Mesothelial cell of epicardium (in vitro differentiated cells): Measurements from ENCODE around the gene JARID2. TPM values are rescaled to one million over a fixed set of nuclear protein-coding genes. Genes with fewer than 3 reads are reported as not detected.

Source experiments
- DNase-seq, 2 experiments: peaks; one replicate each; pipeline ENCODE4 v3.0.0; 2021; ENCODE audit warnings: low spot score in 2 of 2; ENCODE audit not compliant: unreplicated experiment in 2 of 2
- H3K27ac Mint-ChIP-seq: 2 replicates; pipeline ENCODE4 v1.8.0; 2021; ENCODE audit warnings: mixed read lengths
- H3K27me3 Mint-ChIP-seq: 2 replicates; pipeline ENCODE4 v1.8.0; 2021; ENCODE audit warnings: low read depth, mixed read lengths
- H3K36me3 Mint-ChIP-seq: 2 replicates; pipeline ENCODE4 v1.8.0; 2021; ENCODE audit warnings: mixed read lengths
- H3K4me1 Mint-ChIP-seq: 2 replicates; pipeline ENCODE4 v1.8.0; 2021; ENCODE audit warnings: mixed read lengths
- H3K4me3 Mint-ChIP-seq: 2 replicates; pipeline ENCODE4 v1.8.0; 2021; ENCODE audit warnings: mild to moderate bottlenecking, moderate library complexity, mixed read lengths
- H3K9me3 Mint-ChIP-seq: 2 replicates; pipeline ENCODE4 v1.8.0; 2021; ENCODE audit warnings: mixed read lengths
- total RNA-seq: library from RNA; stranded (reverse); gene quantifications from 3 replicates; pipeline ENCODE4 v1.2.1, GENCODE V29; 2021
- TF ChIP-seq, protein P1 (sequence below): fragments of 200-600 bp; sonication (generic); IDR thresholded peaks from one replicate; pipeline ENCODE4 v1.5.0; 2021; ENCODE audit warnings: antibody characterized with exemption; ENCODE audit not compliant: unreplicated experiment

Gene JARID2
- total RNA-seq, 1 donor from 2014 or later: 35.3 TPM

GRCh38 chr6:15519681-15520080 is 273.8 kb downstream of the JARID2 start:
- Mint-ChIP-seq H3K4me1 (no peaks in the 10 kb centered on the region), H3K36me3 (peaks cover 70% of the 10 kb centered on the region), H3K27ac (no peak overlapping the region), H3K4me3 (no peak overlapping the region), H3K9me3 (peaks cover 7% of the 10 kb centered on the region), H3K27me3 (no peaks in the 10 kb centered on the region)
- TF ChIP-seq, protein P1, sequence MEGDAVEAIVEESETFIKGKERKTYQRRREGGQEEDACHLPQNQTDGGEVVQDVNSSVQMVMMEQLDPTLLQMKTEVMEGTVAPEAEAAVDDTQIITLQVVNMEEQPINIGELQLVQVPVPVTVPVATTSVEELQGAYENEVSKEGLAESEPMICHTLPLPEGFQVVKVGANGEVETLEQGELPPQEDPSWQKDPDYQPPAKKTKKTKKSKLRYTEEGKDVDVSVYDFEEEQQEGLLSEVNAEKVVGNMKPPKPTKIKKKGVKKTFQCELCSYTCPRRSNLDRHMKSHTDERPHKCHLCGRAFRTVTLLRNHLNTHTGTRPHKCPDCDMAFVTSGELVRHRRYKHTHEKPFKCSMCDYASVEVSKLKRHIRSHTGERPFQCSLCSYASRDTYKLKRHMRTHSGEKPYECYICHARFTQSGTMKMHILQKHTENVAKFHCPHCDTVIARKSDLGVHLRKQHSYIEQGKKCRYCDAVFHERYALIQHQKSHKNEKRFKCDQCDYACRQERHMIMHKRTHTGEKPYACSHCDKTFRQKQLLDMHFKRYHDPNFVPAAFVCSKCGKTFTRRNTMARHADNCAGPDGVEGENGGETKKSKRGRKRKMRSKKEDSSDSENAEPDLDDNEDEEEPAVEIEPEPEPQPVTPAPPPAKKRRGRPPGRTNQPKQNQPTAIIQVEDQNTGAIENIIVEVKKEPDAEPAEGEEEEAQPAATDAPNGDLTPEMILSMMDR: no peak
- DNase-seq: no peak

GRCh38 chr6:15520626-15521203 is 274.8 kb downstream of the JARID2 start:
- Mint-ChIP-seq H3K27ac (no peak overlapping the region), H3K4me1 (no peaks in the 10 kb centered on the region), H3K27me3 (no peaks in the 10 kb centered on the region), H3K9me3 (peaks cover 13% of the 10 kb centered on the region), H3K36me3 (peaks cover 77% of the 10 kb centered on the region), H3K4me3 (no peak overlapping the region)
- no peak for DNase-seq
- TF ChIP-seq, protein P1: no peak

DNA sequence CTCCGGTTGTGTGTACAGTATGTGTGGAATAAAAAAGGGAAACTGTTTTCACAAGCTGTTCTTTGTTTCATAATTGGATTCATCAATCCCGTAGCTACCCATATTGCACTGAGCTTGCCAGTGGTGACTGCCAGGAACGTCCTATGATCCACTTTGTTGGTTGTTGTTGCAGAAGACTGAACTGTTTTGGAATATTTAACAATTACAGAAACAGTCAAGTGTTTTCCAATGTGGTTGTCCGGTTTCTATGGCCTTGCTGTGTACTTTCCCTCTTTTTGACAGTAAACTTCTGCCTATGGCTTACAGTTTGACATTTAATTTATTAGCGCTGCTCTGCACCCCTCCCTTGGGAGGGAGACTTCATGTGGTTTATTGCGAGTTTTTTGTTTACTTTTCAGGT is 275.7 kb downstream of the JARID2 start:
- Mint-ChIP-seq H3K36me3 (peaks cover 82% of the 10 kb centered on the region), H3K27me3 (no peaks in the 10 kb centered on the region), H3K4me3 (no peak overlapping the region), H3K4me1 (no peaks in the 10 kb centered on the region), H3K27ac (no peak overlapping the region), H3K9me3 (peaks cover 21% of the 10 kb centered on the region)
- DNase-seq: no peak
- TF ChIP-seq, protein P1: no peak

DNA sequence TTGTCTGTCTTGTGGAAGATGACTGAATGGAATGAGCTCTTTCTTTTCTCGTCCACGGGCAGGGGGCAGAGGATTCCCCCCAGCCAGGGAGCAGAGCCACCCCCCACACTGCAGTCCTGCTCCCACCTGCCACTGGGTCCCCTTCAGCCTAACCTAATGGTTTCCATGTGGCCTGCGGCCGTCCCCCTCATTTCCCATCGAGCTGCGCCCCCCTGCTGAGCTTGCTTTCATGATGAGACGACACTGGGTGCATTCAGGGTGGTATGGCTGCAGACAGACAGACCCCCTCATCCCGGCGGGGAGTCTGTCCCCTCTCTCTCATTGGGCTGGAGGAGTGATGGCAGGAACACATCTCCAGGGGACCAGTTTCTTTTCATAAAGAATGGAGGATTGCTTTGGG is 276.2 kb downstream of the JARID2 start:
- Mint-ChIP-seq H3K4me1 (no peaks in the 10 kb centered on the region), H3K36me3 (peaks cover 86% of the 10 kb centered on the region), H3K27me3 (no peaks in the 10 kb centered on the region), H3K4me3 (no peak overlapping the region), H3K27ac (no peak overlapping the region), H3K9me3 (peaks cover 25% of the 10 kb centered on the region)
- DNase-seq: no peak
- TF ChIP-seq, protein P1: no peak

DNA sequence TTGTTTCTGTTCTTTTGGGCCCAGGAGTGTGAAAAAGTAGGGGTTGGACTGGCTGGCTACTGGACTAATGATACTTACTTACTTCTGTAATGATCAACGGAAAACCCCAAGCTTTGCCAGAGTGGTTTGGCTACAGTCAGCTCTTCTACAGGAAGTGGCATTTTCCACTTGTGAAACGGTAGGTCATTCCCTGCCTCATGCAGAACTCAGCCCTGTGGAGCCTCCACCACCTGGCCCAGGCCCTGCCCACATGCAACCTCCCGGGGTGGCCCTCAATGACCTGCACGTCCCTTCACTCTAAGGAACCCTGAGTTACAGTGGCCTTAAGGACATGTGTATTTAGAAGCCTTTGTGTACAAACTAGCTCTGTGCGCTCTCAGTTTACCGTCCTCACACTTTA is 276.6 kb downstream of the JARID2 start:
- peaks cover 88% of the 10 kb centered on the region for H3K36me3 Mint-ChIP-seq
- no peak overlapping the region for H3K27ac Mint-ChIP-seq
- no peaks in the 10 kb centered on the region for H3K27me3 Mint-ChIP-seq
- no peak for DNase-seq
- H3K4me3 Mint-ChIP-seq: no peak overlapping the region
- TF ChIP-seq, protein P1: no peak
- H3K4me1 Mint-ChIP-seq: no peaks in the 10 kb centered on the region
- H3K9me3 Mint-ChIP-seq: peaks cover 29% of the 10 kb centered on the region
